HG03135 (cell line): ENCODE results near the gene SEC14L1.

ENCODE experiments used
- ATAC-seq: cut with Tn5 transposase; IDR thresholded peaks from one replicate; pipeline ENCODE4 v1.9.1; 2021; ENCODE audit warnings: mild to moderate bottlenecking, moderate library complexity; ENCODE audit not compliant: unreplicated experiment

SEC14L1 gene

GRCh38 chr17:77188084-77189066, 47.6 kb downstream of the SEC14L1 start:
- no peak for ATAC-seq

GRCh38 chr17:77189148-77189547, 48.4 kb downstream of the SEC14L1 start:
- ATAC-seq: peak; percentile 53

- no peak for ATAC-seq
These were observed 49.8 kb downstream of the SEC14L1 start for GRCh38 chr17:77190576-77190975.

- ATAC-seq: no peak
These were observed 50.5 kb downstream of the SEC14L1 start for GRCh38 chr17:77191244-77191643.

- ATAC-seq: no peak
These were observed 52.9 kb downstream of the SEC14L1 start for GRCh38 chr17:77193653-77194052.

GRCh38 chr17:77194179-77194578, 53.4 kb downstream of the SEC14L1 start:
- no peak for ATAC-seq

GRCh38 chr17:77196251-77196650, 55.5 kb downstream of the SEC14L1 start:
- no peak for ATAC-seq

GRCh38 chr17:77197115-77197514, 56.3 kb downstream of the SEC14L1 start:
- no peak for ATAC-seq

- no peak for ATAC-seq
These were observed 59.9 kb downstream of the SEC14L1 start for GRCh38 chr17:77200711-77201110.

- no peak for ATAC-seq
These were observed 62.7 kb downstream of the SEC14L1 start for GRCh38 chr17:77203436-77203835.

GRCh38 chr17:77203846-77204245, 63.1 kb downstream of the SEC14L1 start:
- ATAC-seq: no peak

GRCh38 chr17:77204536-77204935, 63.8 kb downstream of the SEC14L1 start:
- ATAC-seq: no peak

GRCh38 chr17:77205396-77206125, 64.8 kb downstream of the SEC14L1 start:
- ATAC-seq: no peak

GRCh38 chr17:77206158-77206956, 65.6 kb downstream of the SEC14L1 start:
- no peak for ATAC-seq

- ATAC-seq: no peak
These were observed 67.0 kb downstream of the SEC14L1 start for GRCh38 chr17:77207689-77208216.

GRCh38 chr17:77208217-77208808, 67.5 kb downstream of the SEC14L1 start:
- ATAC-seq: no peak

GRCh38 chr17:77208856-77209255, 68.1 kb downstream of the SEC14L1 start:
- ATAC-seq: no peak

GRCh38 chr17:77209330-77209748, 68.6 kb downstream of the SEC14L1 start:
- no peak for ATAC-seq

GRCh38 chr17:77210331-77210730, 69.6 kb downstream of the SEC14L1 start:
- ATAC-seq: no peak

- ATAC-seq: no peak
These were observed 70.3 kb downstream of the SEC14L1 start for GRCh38 chr17:77210946-77211541.
